Measurements from ENCODE around the gene KLHDC3. TPM values are rescaled to one million over a fixed set of nuclear protein-coding genes. Genes with fewer than 3 reads are reported as not detected.

Gene KLHDC3
- total RNA-seq, 4 donors from 2014 or later = 93.1 to 107 (median 97.7) TPM

DNA sequence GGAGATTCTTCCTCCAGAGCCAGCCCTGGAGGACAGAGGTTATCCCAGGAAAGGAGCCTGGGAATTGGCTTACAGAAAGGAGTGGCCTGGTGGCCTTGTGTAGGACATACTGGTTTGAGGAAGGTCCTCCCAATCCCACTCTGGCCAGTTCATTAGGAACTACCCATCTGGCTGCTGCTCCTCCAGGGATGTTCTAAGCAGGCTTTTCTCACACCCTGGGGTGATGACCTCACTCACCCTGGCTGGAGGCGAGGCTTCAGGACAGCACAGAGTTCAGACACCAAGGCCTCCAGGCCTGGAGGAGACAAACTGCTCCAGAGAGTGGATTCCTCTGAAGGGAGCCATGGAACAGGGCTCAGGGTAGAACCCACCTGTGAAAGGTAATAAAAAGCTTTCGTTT is 44.6 kb upstream of the KLHDC3 start:
- intact Hi-C loops (cut with DNase I) = no loop called here
- no peak overlapping the region for H3K4me3 ChIP-seq (replicated peaks in 1 of 3)

DNA sequence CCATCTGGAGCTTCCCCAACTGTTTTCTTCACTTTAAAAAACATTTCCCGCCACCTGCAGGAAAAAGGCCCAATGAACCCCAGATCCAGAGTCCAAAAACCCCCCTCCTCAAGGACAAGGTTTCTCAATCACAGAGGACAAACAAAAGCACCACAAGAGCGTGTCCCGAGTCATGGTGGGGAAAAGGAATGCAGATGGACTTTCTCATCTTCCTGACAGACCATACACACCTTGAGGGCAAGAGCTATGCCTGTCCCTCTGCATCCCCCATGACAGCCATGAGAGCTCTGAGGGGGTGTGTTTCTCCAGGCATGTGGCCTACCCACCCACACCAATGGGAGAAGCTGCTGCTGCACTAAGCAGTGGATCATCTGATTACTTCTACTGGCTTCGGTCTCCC is 44.1 kb upstream of the KLHDC3 start:
- H3K4me3 ChIP-seq (replicated peaks in 1 of 3) = no peak overlapping the region
- DNase-seq = no peak
- no peaks in the 10 kb centered on the region for H3K4me1 ChIP-seq
- H3K27me3 ChIP-seq = no peaks in the 10 kb centered on the region
- H3K9me3 ChIP-seq = no peaks in the 10 kb centered on the region
- intact Hi-C loops (cut with DNase I) = no loop called here
- no peak overlapping the region for H3K27ac ChIP-seq
- TF ChIP-seq POLR2A (IDR thresholded peaks at IDR 0.05) = no peak
- TF ChIP-seq, protein P1, sequence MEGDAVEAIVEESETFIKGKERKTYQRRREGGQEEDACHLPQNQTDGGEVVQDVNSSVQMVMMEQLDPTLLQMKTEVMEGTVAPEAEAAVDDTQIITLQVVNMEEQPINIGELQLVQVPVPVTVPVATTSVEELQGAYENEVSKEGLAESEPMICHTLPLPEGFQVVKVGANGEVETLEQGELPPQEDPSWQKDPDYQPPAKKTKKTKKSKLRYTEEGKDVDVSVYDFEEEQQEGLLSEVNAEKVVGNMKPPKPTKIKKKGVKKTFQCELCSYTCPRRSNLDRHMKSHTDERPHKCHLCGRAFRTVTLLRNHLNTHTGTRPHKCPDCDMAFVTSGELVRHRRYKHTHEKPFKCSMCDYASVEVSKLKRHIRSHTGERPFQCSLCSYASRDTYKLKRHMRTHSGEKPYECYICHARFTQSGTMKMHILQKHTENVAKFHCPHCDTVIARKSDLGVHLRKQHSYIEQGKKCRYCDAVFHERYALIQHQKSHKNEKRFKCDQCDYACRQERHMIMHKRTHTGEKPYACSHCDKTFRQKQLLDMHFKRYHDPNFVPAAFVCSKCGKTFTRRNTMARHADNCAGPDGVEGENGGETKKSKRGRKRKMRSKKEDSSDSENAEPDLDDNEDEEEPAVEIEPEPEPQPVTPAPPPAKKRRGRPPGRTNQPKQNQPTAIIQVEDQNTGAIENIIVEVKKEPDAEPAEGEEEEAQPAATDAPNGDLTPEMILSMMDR (IDR thresholded peaks at IDR 0.05) = no peak
- 92 to 97% methylated on average over 4 of the region's 4 CpGs for WGBS, 2 donors
- peaks cover 12 to 18% of the 10 kb centered on the region in 2 donors for H3K36me3 ChIP-seq

More for the DNA sequence above, 44.6 kb upstream of the KLHDC3 start:
- no peak overlapping the region for H3K27ac ChIP-seq
- no peaks in the 10 kb centered on the region for H3K4me1 ChIP-seq
- H3K9me3 ChIP-seq = no peaks in the 10 kb centered on the region
- no peak for DNase-seq
- H3K36me3 ChIP-seq = peaks cover 12 to 18% of the 10 kb centered on the region in 2 donors
- 96 to 98% methylated on average over 2 of the region's 2 CpGs for WGBS, 2 donors
- TF ChIP-seq, protein P1 (IDR thresholded peaks at IDR 0.05) = no peak
- no peak for TF ChIP-seq POLR2A (IDR thresholded peaks at IDR 0.05)
- no peaks in the 10 kb centered on the region for H3K27me3 ChIP-seq

DNA sequence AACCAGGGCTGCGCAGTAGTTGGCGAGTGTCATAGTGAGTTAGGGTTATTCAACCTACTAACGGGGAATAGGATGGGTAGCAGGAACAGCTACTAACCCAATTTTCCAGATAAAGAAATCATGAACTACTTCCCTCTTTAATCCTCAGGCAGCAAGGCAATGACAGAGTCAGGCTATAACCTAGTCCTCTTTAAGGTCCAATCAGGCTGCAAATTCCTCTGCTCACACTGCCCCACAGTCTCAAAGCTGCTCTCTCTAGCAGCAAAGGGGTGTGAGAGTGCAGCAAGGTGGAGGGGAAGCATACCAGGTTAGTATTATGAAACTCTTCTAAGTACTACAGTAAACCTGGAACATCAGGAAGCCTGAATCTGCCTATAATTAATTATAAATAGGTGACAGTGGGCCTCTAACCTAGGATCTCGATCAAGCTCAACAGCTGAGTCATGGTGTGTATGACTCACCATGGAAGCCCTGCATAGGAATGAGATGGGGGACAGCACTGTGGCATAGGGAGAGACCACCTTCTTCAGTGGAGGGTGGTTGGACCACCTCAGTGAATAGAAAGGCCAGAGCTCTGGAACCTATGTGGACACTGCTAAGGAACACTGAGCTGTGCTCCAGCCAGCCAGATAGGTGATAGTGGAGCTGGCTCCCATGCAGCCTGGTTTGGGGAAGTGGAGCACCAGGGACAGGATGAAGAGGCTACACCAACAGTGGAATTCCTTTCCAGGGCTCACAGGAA is 43.0 kb upstream of the KLHDC3 start:
- Histone ChIP-seq H3K36me3 (peaks cover 6 to 13% of the 10 kb centered on the region in 2 donors), H3K9me3 (no peaks in the 10 kb centered on the region), H3K4me3 (replicated peaks in 1 of 3) (no peak overlapping the region), H3K27me3 (no peaks in the 10 kb centered on the region), H3K4me1 (no peaks in the 10 kb centered on the region), H3K27ac (no peak overlapping the region)
- TF ChIP-seq, protein P1 (IDR thresholded peaks at IDR 0.05) = no peak
- no peak for TF ChIP-seq POLR2A (IDR thresholded peaks at IDR 0.05)
- intact Hi-C loops (cut with DNase I) = no loop called here
- 86 to 88% methylated on average over 4 of the region's 4 CpGs for WGBS, 2 donors
- no peak for DNase-seq

DNA sequence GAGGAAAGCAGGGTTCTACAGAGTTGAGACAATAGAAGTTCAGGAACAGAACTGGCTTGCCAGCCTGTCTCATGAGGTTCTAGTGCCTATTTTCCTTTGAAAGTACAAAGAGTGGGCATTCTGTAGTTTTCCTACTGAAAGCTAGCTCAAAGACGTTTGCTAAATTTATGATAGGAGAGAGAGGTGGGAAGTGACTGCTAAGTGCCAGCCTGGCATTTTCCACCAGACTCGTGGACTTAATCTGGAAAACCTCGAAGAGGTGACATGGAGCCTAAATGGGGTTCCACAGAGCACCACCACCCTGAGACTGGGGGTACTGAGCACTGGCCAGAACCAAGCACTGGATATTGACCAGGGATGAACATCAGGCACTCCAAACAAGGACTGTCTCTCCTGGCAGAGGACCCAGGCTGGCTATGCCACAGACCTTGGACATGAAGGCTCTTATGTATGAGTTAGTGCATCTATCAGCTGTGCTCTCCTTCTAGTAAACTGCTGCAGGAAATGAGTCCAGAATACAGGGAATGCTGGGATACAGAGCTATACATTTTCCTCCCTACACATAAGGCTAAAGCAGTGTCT is 42.2 kb upstream of the KLHDC3 start:
- Histone ChIP-seq H3K4me1 (no peaks in the 10 kb centered on the region), H3K4me3 (replicated peaks in 1 of 3) (no peak overlapping the region), H3K27me3 (no peaks in the 10 kb centered on the region), H3K9me3 (no peaks in the 10 kb centered on the region), H3K36me3 (peaks cover 6 to 8% of the 10 kb centered on the region in 2 donors), H3K27ac (no peak overlapping the region)
- intact Hi-C loops (cut with DNase I) = no loop called here
- TF ChIP-seq POLR2A (IDR thresholded peaks at IDR 0.05) = no peak
- TF ChIP-seq, protein P1 (IDR thresholded peaks at IDR 0.05) = no peak
- 91 to 93% methylated on average over 3 of the region's 3 CpGs for WGBS, 2 donors
- DNase-seq = no peak

DNA sequence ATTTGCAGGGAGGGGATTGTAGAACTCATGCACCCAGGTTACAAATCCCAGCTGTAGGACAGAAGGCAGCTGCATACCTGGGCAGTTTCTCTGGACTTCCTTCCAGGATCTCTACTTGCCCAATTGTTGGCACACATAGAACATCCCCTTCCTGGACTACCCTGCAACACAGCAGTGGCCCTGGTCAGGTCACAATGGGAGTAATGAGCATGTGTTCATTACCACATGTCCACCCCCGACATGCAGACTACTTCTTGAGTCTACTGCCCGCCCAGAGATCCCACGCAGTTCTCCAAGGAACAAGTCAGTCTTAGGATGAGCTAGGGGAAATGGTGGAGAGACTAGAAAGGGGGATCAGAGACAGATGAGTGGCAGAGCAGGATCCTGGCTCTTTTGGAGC is 40.1 kb upstream of the KLHDC3 start:
- intact Hi-C loops (cut with DNase I) = no loop called here
- DNase-seq = no peak
- no peaks in the 10 kb centered on the region for H3K9me3 ChIP-seq
- H3K36me3 ChIP-seq = peaks cover 0 to 5% of the 10 kb centered on the region in 2 donors
- H3K4me3 ChIP-seq (replicated peaks in 1 of 3) = no peak overlapping the region
- no peaks in the 10 kb centered on the region for H3K27me3 ChIP-seq
- TF ChIP-seq POLR2A (IDR thresholded peaks at IDR 0.05) = no peak
- TF ChIP-seq, protein P1 (IDR thresholded peaks at IDR 0.05) = no peak
- H3K27ac ChIP-seq = no peak overlapping the region
- peaks cover 6 to 11% of the 10 kb centered on the region in 2 donors for H3K4me1 ChIP-seq
- WGBS, 2 donors = 95 to 100% methylated on average over 3 of the region's 3 CpGs

All from thyroid gland (tissue), 4 donors.